ENCODE measurements around the gene TMEM212.
"Not testable (repeated sequence)": the region's sequence is repeated elsewhere in the genome, so short reads cannot be mapped to it uniquely, and the experiment has no call there.

The TMEM212 gene

GRCh38 chr3:171851660-171852058 lies 8.5 kb downstream of the TMEM212 start:
- in situ Hi-C loops (cut with MboI; ENCODE audit: low sequenced_read_pairs): no loop called here

GRCh38 chr3:171854649-171855305 lies 11.6 kb downstream of the TMEM212 start:
- in situ Hi-C loops (cut with MboI; ENCODE audit: low sequenced_read_pairs): no loop called here

GRCh38 chr3:171858770-171859169 lies 15.6 kb downstream of the TMEM212 start:
- in situ Hi-C loops (cut with MboI; ENCODE audit: low sequenced_read_pairs): not testable (repeated sequence)

- in situ Hi-C loops (cut with MboI; ENCODE audit: low sequenced_read_pairs): no loop called here
Measured at GRCh38 chr3:171860830-171861535, 17.8 kb downstream of the TMEM212 start.

- in situ Hi-C loops (cut with MboI; ENCODE audit: low sequenced_read_pairs): no loop called here
Measured at GRCh38 chr3:171862392-171862791, 19.2 kb downstream of the TMEM212 start.

- in situ Hi-C loops (cut with MboI; ENCODE audit: low sequenced_read_pairs): no loop called here
Measured at GRCh38 chr3:171862993-171863521, 19.9 kb downstream of the TMEM212 start.

- in situ Hi-C loops (cut with MboI; ENCODE audit: low sequenced_read_pairs): no loop called here
Measured at GRCh38 chr3:171863920-171864319, 20.8 kb downstream of the TMEM212 start.

- in situ Hi-C loops (cut with MboI; ENCODE audit: low sequenced_read_pairs): no loop called here
Measured at GRCh38 chr3:171865191-171865865, 22.2 kb downstream of the TMEM212 start.

- in situ Hi-C loops (cut with MboI; ENCODE audit: low sequenced_read_pairs): no loop called here
Measured at GRCh38 chr3:171867981-171868380, 24.8 kb downstream of the TMEM212 start.

GRCh38 chr3:171871392-171872274 lies 28.5 kb downstream of the TMEM212 start:
- in situ Hi-C loops (cut with MboI; ENCODE audit: low sequenced_read_pairs): no loop called here

- in situ Hi-C loops (cut with MboI; ENCODE audit: low sequenced_read_pairs): no loop called here
Measured at GRCh38 chr3:171873580-171873979, 30.4 kb downstream of the TMEM212 start.

GRCh38 chr3:171874251-171874681 lies 31.1 kb downstream of the TMEM212 start:
- in situ Hi-C loops (cut with MboI; ENCODE audit: low sequenced_read_pairs): no loop called here

- in situ Hi-C loops (cut with MboI; ENCODE audit: low sequenced_read_pairs): no loop called here
Measured at GRCh38 chr3:171874879-171875278, 31.7 kb downstream of the TMEM212 start.

- in situ Hi-C loops (cut with MboI; ENCODE audit: low sequenced_read_pairs): no loop called here
Measured at GRCh38 chr3:171875923-171876412, 32.8 kb downstream of the TMEM212 start.

GRCh38 chr3:171876680-171877147 lies 33.6 kb downstream of the TMEM212 start:
- in situ Hi-C loops (cut with MboI; ENCODE audit: low sequenced_read_pairs): no loop called here

GRCh38 chr3:171878461-171879225 lies 35.5 kb downstream of the TMEM212 start:
- in situ Hi-C loops (cut with MboI; ENCODE audit: low sequenced_read_pairs): no loop called here

GRCh38 chr3:171879472-171879871 lies 36.3 kb downstream of the TMEM212 start:
- in situ Hi-C loops (cut with MboI; ENCODE audit: low sequenced_read_pairs): no loop called here

- in situ Hi-C loops (cut with MboI; ENCODE audit: low sequenced_read_pairs): no loop called here
Measured at GRCh38 chr3:171880101-171880870, 37.1 kb downstream of the TMEM212 start.

GRCh38 chr3:171881251-171881650 lies 38.1 kb downstream of the TMEM212 start:
- in situ Hi-C loops (cut with MboI; ENCODE audit: low sequenced_read_pairs): no loop called here
